Measurements from ENCODE around the gene GALNT17.

The GALNT17 gene

GRCh38 chr7:71236230-71237105 is 104.5 kb downstream of the GALNT17 start:
- no peak for TF ChIP-seq SUZ12 (IDR thresholded peaks at IDR 0.05)
- no peak for TF ChIP-seq FOXK2 (IDR thresholded peaks at IDR 0.05)
- TF ChIP-seq FOXM1 (IDR thresholded peaks at IDR 0.05; ENCODE audit: borderline replicate concordance) = no peak
- TF ChIP-seq FOXA1 (IDR thresholded peaks at IDR 0.05) = no peak
- CTCF ChIA-PET = no interaction called here
- no peak for DNase-seq (ENCODE audit: extremely low spot score)
- POLR2A ChIA-PET = no interaction called here

GRCh38 chr7:71237945-71238344 is 106.0 kb downstream of the GALNT17 start:
- ChIA-PET CTCF (no interaction called here), POLR2A (no interaction called here)
- DNase-seq (ENCODE audit: extremely low spot score) = no peak
- no peak for TF ChIP-seq BHLHE40 (IDR thresholded peaks at IDR 0.05; ENCODE audit: borderline replicate concordance)
- TF ChIP-seq SP1 (IDR thresholded peaks at IDR 0.05) = no peak
- no peak for TF ChIP-seq CTBP1 (IDR thresholded peaks at IDR 0.05; ENCODE audit: borderline replicate concordance)
- no peak for TF ChIP-seq ZNF384 (IDR thresholded peaks at IDR 0.05)
- TF ChIP-seq NFRKB (IDR thresholded peaks at IDR 0.05) = no peak

GRCh38 chr7:71238581-71239295 is 106.8 kb downstream of the GALNT17 start:
- no peak for DNase-seq (ENCODE audit: extremely low spot score)
- CTCF ChIA-PET = no interaction called here

GRCh38 chr7:71239586-71240268 is 107.8 kb downstream of the GALNT17 start:
- no peak for DNase-seq (ENCODE audit: extremely low spot score)
- ChIA-PET POLR2A (no interaction called here), CTCF (no interaction called here)
- TF ChIP-seq L3MBTL2 (conservative IDR thresholded peaks at IDR 0.05) (no peak), PKNOX1 (IDR thresholded peaks at IDR 0.05) (no peak), ZNF384 (IDR thresholded peaks at IDR 0.05) (no peak), FOXK2 (IDR thresholded peaks at IDR 0.05) (no peak), SP1 (IDR thresholded peaks at IDR 0.05) (no peak), FOXM1 (IDR thresholded peaks at IDR 0.05; ENCODE audit: borderline replicate concordance) (no peak), NFRKB (IDR thresholded peaks at IDR 0.05) (no peak)

More at GRCh38 chr7:71238581-71239295, 106.8 kb downstream of the GALNT17 start:
- POLR2A ChIA-PET = no interaction called here
- TF ChIP-seq ELF4 (IDR thresholded peaks at IDR 0.05) (no peak), LEF1 (IDR thresholded peaks at IDR 0.05; ENCODE audit: borderline replicate concordance) (no peak), SUZ12 (IDR thresholded peaks at IDR 0.05) (no peak), FOXA1 (IDR thresholded peaks at IDR 0.05) (no peak), NFRKB (IDR thresholded peaks at IDR 0.05) (no peak), PKNOX1 (IDR thresholded peaks at IDR 0.05) (no peak), HDGF (IDR thresholded peaks at IDR 0.05; ENCODE audit: borderline replicate concordance) (no peak), FOXM1 (IDR thresholded peaks at IDR 0.05; ENCODE audit: borderline replicate concordance) (no peak), ARNT (IDR thresholded peaks at IDR 0.05) (no peak), FOXK2 (IDR thresholded peaks at IDR 0.05) (no peak), ZNF384 (IDR thresholded peaks at IDR 0.05) (no peak), TARDBP (IDR thresholded peaks at IDR 0.05) (no peak)

GRCh38 chr7:71243736-71244410 is 111.9 kb downstream of the GALNT17 start:
- DNase-seq (ENCODE audit: extremely low spot score) = no peak
- ChIA-PET POLR2A (no interaction called here), CTCF (no interaction called here)
- TF ChIP-seq NFRKB (IDR thresholded peaks at IDR 0.05) = no peak
- no peak for TF ChIP-seq PKNOX1 (IDR thresholded peaks at IDR 0.05)
- TF ChIP-seq FOXK2 (IDR thresholded peaks at IDR 0.05) = no peak
- no peak for TF ChIP-seq LEF1 (IDR thresholded peaks at IDR 0.05; ENCODE audit: borderline replicate concordance)
- TF ChIP-seq FOXM1 (IDR thresholded peaks at IDR 0.05; ENCODE audit: borderline replicate concordance) = no peak
- TF ChIP-seq HDGF (IDR thresholded peaks at IDR 0.05; ENCODE audit: borderline replicate concordance) = no peak
- no peak for TF ChIP-seq SP1 (IDR thresholded peaks at IDR 0.05)
- no peak for TF ChIP-seq FOXA1 (IDR thresholded peaks at IDR 0.05)
- no peak for TF ChIP-seq ELF4 (IDR thresholded peaks at IDR 0.05)

- ChIA-PET POLR2A (no interaction called here), CTCF (no interaction called here)
- DNase-seq (ENCODE audit: extremely low spot score) = no peak
- TF ChIP-seq HDGF (IDR thresholded peaks at IDR 0.05; ENCODE audit: borderline replicate concordance) = no peak
- no peak for TF ChIP-seq TARDBP (IDR thresholded peaks at IDR 0.05)
- no peak for TF ChIP-seq ARNT (IDR thresholded peaks at IDR 0.05)
- TF ChIP-seq CTBP1 (IDR thresholded peaks at IDR 0.05; ENCODE audit: borderline replicate concordance) = no peak
- TF ChIP-seq FOXM1 (IDR thresholded peaks at IDR 0.05; ENCODE audit: borderline replicate concordance) = no peak
- TF ChIP-seq FOXA1 (IDR thresholded peaks at IDR 0.05) = no peak
- TF ChIP-seq PKNOX1 (IDR thresholded peaks at IDR 0.05) = no peak
- no peak for TF ChIP-seq LEF1 (IDR thresholded peaks at IDR 0.05; ENCODE audit: borderline replicate concordance)
- no peak for TF ChIP-seq NFRKB (IDR thresholded peaks at IDR 0.05)
These were observed 113.1 kb downstream of the GALNT17 start for GRCh38 chr7:71245038-71245437.
